Adrenal gland (tissue), 12 donors: ENCODE results near the gene ADIRF. TPM values are rescaled to one million over a fixed set of nuclear protein-coding genes. Genes with fewer than 3 reads are reported as not detected.
A peak's percentile ranks its signal among the peaks of the same experiment; 100 is the strongest.

Source experiments
- DNase-seq, 7 donors: peaks; one replicate each; pipeline ENCODE4 v3.0.0-alpha.2; 2019 to 2020
- H3K27ac ChIP-seq, 5 donors: fragments of 200-600 bp; sonication (generic) in 4 of 5; 1 replicate in 3 of 5; 2 replicates in 2 of 5; pipeline versions ENCODE4 v1.5.1 to v1.8.0; 2016 to 2020; ENCODE audit warnings: mild to moderate bottlenecking in 1 of 5
- H3K27me3 ChIP-seq: fragments of 200-600 bp; 2 replicates; pipeline ENCODE4 v1.8.0; 2021
- H3K36me3 ChIP-seq, 2 donors: fragments of 200-600 bp; replicated peaks in 1 of 2; 1 replicate in 1 of 2; 2 replicates in 1 of 2; pipeline versions ENCODE4 v1.5.1 to v1.8.0; 2018 to 2022
- H3K4me1 ChIP-seq, 2 donors: fragments of 200-600 bp; replicated peaks in 1 of 2; 1 replicate in 1 of 2; 2 replicates in 1 of 2; pipeline versions ENCODE4 v1.5.1 to v1.8.0; 2018 to 2021
- H3K4me3 ChIP-seq, 4 donors: fragments of 200-600 bp; sonication (generic) in 3 of 4; one replicate each; pipeline ENCODE4 v1.5.1; 2016 to 2018
- H3K9me3 ChIP-seq, 3 donors: fragments of 200-600 bp; sonication (generic) in 1 of 3; replicated peaks in 1 of 3; 1 replicate in 2 of 3; 2 replicates in 1 of 3; pipeline versions ENCODE4 v1.5.1 to v1.8.0; 2016 to 2021
- CTCF ChIP-seq, 6 experiments: fragments of 450-650 bp in 4 of 6; fragments of 200-600 bp in 2 of 6; sonication (generic) in 1 of 6; IDR thresholded peaks; 1 replicate in 5 of 6; 2 replicates in 1 of 6; pipeline versions ENCODE4 v1.5.1 to v1.8.0; 2016 to 2021; ENCODE audit warnings: antibody characterized with exemption in 6 of 6, mild to moderate bottlenecking in 2 of 6, moderate library complexity in 1 of 6
- POLR2A ChIP-seq, 2 donors: fragments of 450-650 bp; IDR thresholded peaks; one replicate each; pipeline ENCODE4 v1.6.1; 2017; ENCODE audit warnings: antibody characterized with exemption in 2 of 2, mild to moderate bottlenecking in 2 of 2, moderate library complexity in 1 of 2
- WGBS, 4 donors: extraction: QIAGEN DNeasy Blood & Tissue Kit in 2 of 4; methylation state at CpG; one replicate each; pipeline versions ENCODE4 v1.1.5 to v1.1.7; 2013 to 2017; 5-methylcytosine and 5-hydroxymethylcytosine counted together
- intact Hi-C, 2 donors: fragments of 100-400 bp; cut with DNase I; formaldehyde crosslinking; loops; one replicate each; pipeline versions ENCODE4 v1.14.1 to v1.15.0; 2022 to 2023
- polyA plus RNA-seq, 3 donors: library from polyadenylated mRNA; stranded (reverse); fragments of 200-250 nt in 2 of 3; fragments of 350-450 nt in 1 of 3; fragmentation: Illumina TruSeq in 1 of 3; extraction: RNeasy Lipid Tissue Mini Kit (QIAGEN cat#74804) in 1 of 3; gene quantifications; one replicate each; pipeline ENCODE4 v1.2.3, GENCODE V29; 2013 to 2014
- total RNA-seq, 9 donors: library from RNA; depleted of rRNA in 4 of 9; stranded (reverse); fragments of >200 nt in 4 of 9; fragments of 120-200 nt in 1 of 9; fragmentation: NEBNext Ultra II Directional in 1 of 9; extraction: Animal tissue kit (Norgen Biotek cat#: 25700) in 1 of 9; gene quantifications; one replicate each; pipeline versions ENCODE4 v1.1.0 to v1.2.4, GENCODE V29; 2013 to 2023
- donor health status: healthy with polysubstance abuse.
- donor health status: Bipolar disorder and iron deficiency.
- donor health status: DM: yes; HTN: yes; CAD: no.
- donor health status: DM: no; HTN: no; CAD: no.
- donor health status: DM: no; HTN: no; CAD: no.
- donor health status: DM: yes; HTN: yes; CAD: no.

Gene ADIRF
- total and polyA plus RNA-seq, 12 donors = 3.3 to 592 (median 22.6) TPM

GRCh38 chr10:86944031-86944419, 24.3 kb upstream of the ADIRF start:
- WGBS, 4 donors = 43 to 65% (median 59%) methylated on average over 3 to 4 of the region's 4 CpGs
- Histone ChIP-seq H3K4me1 (peaks cover 4 to 16% of the 10 kb centered on the region in 2 donors), H3K4me3 (no peak overlapping the region), H3K9me3 (no peaks in the 10 kb centered on the region), H3K27me3 (no peaks in the 10 kb centered on the region), H3K27ac (peak overlapping the region in 2 of 5 donors; percentile 12 to 58), H3K36me3 (no peaks in the 10 kb centered on the region)
- no peak for TF ChIP-seq POLR2A (IDR thresholded peaks at IDR 0.05)
- TF ChIP-seq CTCF (IDR thresholded peaks at IDR 0.05) = no peak
- peak in 4 of 7 donors; percentile 27 to 60 (median 40) for DNase-seq
- intact Hi-C loops = no loop called here

- peak overlapping the region in 2 of 5 donors; percentile 12 to 58 for H3K27ac ChIP-seq
- no peak for DNase-seq
- no peaks in the 10 kb centered on the region for H3K27me3 ChIP-seq
- H3K9me3 ChIP-seq = no peaks in the 10 kb centered on the region
- intact Hi-C loops = no loop called here
- no peak for TF ChIP-seq CTCF (IDR thresholded peaks at IDR 0.05)
- TF ChIP-seq POLR2A (IDR thresholded peaks at IDR 0.05) = no peak
- H3K4me1 ChIP-seq = peaks cover 4 to 13% of the 10 kb centered on the region in 2 donors
- H3K36me3 ChIP-seq = no peaks in the 10 kb centered on the region
- H3K4me3 ChIP-seq = no peak overlapping the region
These were observed 23.8 kb upstream of the ADIRF start for GRCh38 chr10:86944471-86944870.

DNA sequence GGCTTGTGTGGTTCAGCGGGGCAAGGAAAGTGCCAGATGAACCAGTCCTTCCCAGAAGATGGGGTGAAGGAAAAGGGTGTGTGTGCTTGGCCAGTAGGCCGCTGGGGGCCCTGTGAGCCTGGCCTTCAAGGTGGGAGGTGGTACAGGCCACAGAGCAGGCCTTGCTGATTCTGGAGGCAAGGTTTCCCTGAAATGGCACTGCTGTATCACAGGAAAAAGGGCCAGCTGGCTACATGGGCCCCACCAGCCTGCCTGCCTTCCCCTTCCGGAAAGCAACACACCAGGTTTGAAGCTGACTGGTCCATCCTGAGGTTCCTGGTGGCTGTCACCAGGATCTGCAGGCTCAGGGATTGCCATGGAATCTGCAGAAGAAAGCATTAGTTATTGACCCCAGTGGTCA, 23.4 kb upstream of the ADIRF start:
- Histone ChIP-seq H3K36me3 (no peaks in the 10 kb centered on the region), H3K27me3 (no peaks in the 10 kb centered on the region), H3K4me3 (no peak overlapping the region), H3K9me3 (no peaks in the 10 kb centered on the region), H3K4me1 (peaks cover 4 to 13% of the 10 kb centered on the region in 2 donors), H3K27ac (peak overlapping the region in 1 of 5 donors; percentile 58)
- intact Hi-C loops = no loop called here
- peak in 2 of 7 donors; percentile 15 to 46 for DNase-seq
- TF ChIP-seq CTCF (IDR thresholded peaks at IDR 0.05) = no peak
- TF ChIP-seq POLR2A (IDR thresholded peaks at IDR 0.05) = no peak
- WGBS, 4 donors = 84 to 100% (median 91%) methylated on average over 2 to 3 of the region's 3 CpGs

DNA sequence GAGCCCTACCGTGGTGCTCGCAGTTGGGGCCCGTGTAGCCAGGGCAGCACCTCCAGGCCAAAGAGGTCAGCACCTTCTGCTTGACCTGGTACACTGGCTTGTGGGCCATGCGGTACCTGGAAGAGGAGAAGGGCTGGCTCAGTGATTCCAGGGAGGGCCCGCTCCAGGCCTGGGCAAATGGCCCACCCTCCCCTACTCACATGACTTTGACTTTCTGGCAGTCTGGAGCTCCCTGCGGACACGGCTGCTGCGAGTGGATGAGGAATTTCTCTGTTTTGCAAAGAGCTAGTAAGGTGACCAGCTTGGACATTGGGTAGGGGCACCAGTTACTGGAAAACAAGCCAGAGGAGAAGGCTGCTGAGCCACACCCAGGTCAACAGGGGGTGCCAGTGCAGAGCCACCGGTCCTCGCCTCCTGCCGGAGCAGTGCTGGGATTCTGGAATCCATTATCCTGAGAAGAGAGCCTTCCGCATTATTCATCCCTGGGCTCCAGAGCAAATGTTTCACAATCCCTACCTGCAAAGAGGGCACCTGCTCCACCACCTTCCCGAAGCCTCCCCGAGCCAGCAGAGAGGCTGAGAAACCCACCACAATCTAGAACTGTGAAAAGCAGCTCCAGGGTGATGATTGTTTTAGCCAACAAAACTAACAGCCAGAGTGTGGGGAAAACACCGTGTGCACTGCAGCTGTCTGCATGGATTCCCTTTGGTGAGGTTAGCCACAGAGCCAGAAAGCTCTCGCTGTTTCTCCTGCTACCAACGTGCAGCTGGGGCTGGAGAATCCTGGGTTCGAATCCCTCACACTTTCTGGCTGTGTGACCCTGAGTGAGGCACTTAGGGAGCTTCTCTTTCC, 22.7 kb upstream of the ADIRF start:
- H3K4me3 ChIP-seq = no peak overlapping the region
- TF ChIP-seq POLR2A (IDR thresholded peaks at IDR 0.05) (no peak), CTCF (IDR thresholded peaks at IDR 0.05) (peak in 1 of 6 experiments; percentile 25)
- intact Hi-C loops = no loop called here
- no peaks in the 10 kb centered on the region for H3K9me3 ChIP-seq
- peaks cover 4 to 13% of the 10 kb centered on the region in 2 donors for H3K4me1 ChIP-seq
- no peaks in the 10 kb centered on the region for H3K36me3 ChIP-seq
- H3K27me3 ChIP-seq = no peaks in the 10 kb centered on the region
- H3K27ac ChIP-seq = peak overlapping the region in 1 of 5 donors; percentile 58
- DNase-seq = peak in 4 of 7 donors; percentile 15 to 54 (median 28)
- 77 to 89% (median 80%) methylated on average over 14 to 18 of the region's 18 CpGs for WGBS, 4 donors
